HFFc6 (cell line): ENCODE data around the gene CATSPERZ. TPM values are rescaled to one million over a fixed set of nuclear protein-coding genes. Genes with fewer than 3 reads are reported as not detected.
"Not testable (repeated sequence)": the region's sequence is repeated elsewhere in the genome, so short reads cannot be mapped to it uniquely, and the experiment has no call there.

Experiments
- DNase-seq: peaks from one replicate; pipeline ENCODE4 v3.0.0-alpha.2; 2018
- H3K27ac Mint-ChIP-seq: 2 replicates; pipeline ENCODE4 v1.8.0; 2020; ENCODE audit warnings: mild to moderate bottlenecking, mixed read lengths
- H3K27me3 Mint-ChIP-seq: 2 replicates; pipeline ENCODE4 v1.8.0; 2021; ENCODE audit warnings: mild to moderate bottlenecking, moderate library complexity, mixed read lengths; ENCODE audit not compliant: insufficient read depth
- H3K36me3 Mint-ChIP-seq: 2 replicates; pipeline ENCODE4 v1.8.0; 2021; ENCODE audit warnings: low read depth, mixed read lengths
- H3K4me1 Mint-ChIP-seq: 2 replicates; pipeline ENCODE4 v1.8.0; 2020; ENCODE audit warnings: low read depth, mixed read lengths
- H3K4me3 Mint-ChIP-seq: 2 replicates; pipeline ENCODE4 v1.8.0; 2020; ENCODE audit warnings: mild to moderate bottlenecking, moderate library complexity, mixed read lengths
- H3K9me3 Mint-ChIP-seq: 2 replicates; pipeline ENCODE4 v1.8.0; 2020; ENCODE audit warnings: mild to moderate bottlenecking, mixed read lengths
- total RNA-seq, 6 experiments: library from RNA; stranded (reverse); fragmentation: NEBNext Ultra II Directional; extraction: Animal tissue kit (Norgen Biotek cat#: 25700); gene quantifications; 2 replicates in 1 of 6; 3 replicates in 5 of 6; pipeline ENCODE4 v1.2.3, GENCODE V29; 2021
- TF ChIP-seq, protein P1 (sequence below): fragments of 200-600 bp; sonication (generic); IDR thresholded peaks from 2 replicates; pipeline ENCODE4 v1.5.0; 2021; ENCODE audit warnings: antibody characterized with exemption, mild to moderate bottlenecking

The CATSPERZ gene
- total RNA-seq, 6 experiments from 2014 or later = 0.31 TPM; not detected in 5

DNA sequence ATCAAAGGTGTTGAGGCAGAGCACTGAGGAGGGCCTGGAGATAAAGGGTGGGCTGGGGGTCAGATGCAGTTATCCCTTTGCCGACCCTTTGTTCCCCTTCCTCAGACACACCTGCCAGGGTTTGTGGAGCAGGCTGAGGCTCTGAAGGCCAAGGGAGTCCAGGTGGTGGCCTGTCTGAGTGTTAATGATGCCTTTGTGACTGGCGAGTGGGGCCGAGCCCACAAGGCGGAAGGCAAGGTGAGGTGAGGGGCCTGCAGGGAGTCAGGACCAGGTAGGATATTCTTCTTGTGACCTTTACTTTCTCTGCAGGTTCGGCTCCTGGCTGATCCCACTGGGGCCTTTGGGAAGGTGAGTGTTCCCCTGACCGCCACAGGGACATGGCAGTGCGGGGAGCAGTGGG, 20.4 kb downstream of the CATSPERZ start:
- peaks cover 24% of the 10 kb centered on the region for H3K4me1 Mint-ChIP-seq
- TF ChIP-seq, protein P1, sequence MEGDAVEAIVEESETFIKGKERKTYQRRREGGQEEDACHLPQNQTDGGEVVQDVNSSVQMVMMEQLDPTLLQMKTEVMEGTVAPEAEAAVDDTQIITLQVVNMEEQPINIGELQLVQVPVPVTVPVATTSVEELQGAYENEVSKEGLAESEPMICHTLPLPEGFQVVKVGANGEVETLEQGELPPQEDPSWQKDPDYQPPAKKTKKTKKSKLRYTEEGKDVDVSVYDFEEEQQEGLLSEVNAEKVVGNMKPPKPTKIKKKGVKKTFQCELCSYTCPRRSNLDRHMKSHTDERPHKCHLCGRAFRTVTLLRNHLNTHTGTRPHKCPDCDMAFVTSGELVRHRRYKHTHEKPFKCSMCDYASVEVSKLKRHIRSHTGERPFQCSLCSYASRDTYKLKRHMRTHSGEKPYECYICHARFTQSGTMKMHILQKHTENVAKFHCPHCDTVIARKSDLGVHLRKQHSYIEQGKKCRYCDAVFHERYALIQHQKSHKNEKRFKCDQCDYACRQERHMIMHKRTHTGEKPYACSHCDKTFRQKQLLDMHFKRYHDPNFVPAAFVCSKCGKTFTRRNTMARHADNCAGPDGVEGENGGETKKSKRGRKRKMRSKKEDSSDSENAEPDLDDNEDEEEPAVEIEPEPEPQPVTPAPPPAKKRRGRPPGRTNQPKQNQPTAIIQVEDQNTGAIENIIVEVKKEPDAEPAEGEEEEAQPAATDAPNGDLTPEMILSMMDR = no peak
- no peak for DNase-seq
- peaks cover 3% of the 10 kb centered on the region for H3K27me3 Mint-ChIP-seq
- H3K27ac Mint-ChIP-seq = no peak overlapping the region
- no peak overlapping the region for H3K4me3 Mint-ChIP-seq
- H3K9me3 Mint-ChIP-seq = no peaks in the 10 kb centered on the region
- peaks cover 21% of the 10 kb centered on the region for H3K36me3 Mint-ChIP-seq

DNA sequence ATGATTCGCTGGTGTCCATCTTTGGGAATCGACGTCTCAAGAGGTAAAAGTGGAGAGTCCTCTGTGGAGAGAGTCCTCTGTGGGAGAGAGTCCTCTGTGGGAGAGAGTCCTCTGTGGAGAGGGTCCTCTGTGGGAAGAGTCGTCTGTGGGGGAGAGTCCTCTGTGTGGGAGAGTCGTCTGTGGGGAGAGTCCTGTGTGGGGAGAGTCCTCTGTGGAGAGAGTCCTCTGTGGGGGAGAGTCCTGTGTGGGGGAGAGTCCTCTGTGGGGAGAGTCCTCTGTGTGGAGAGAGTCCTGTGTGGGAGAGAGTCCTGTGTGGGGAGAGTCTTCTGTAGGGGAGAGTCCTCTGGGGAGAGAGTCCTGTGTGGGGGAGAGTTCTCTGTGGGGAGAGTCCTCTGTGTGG, 20.9 kb downstream of the CATSPERZ start:
- H3K36me3 Mint-ChIP-seq = peaks cover 21% of the 10 kb centered on the region
- no peak overlapping the region for H3K4me3 Mint-ChIP-seq
- DNase-seq = no peak
- no peaks in the 10 kb centered on the region for H3K9me3 Mint-ChIP-seq
- H3K27me3 Mint-ChIP-seq = peaks cover 3% of the 10 kb centered on the region
- TF ChIP-seq, protein P1 = no peak
- peak overlapping the region; percentile 40; the same call in 1 of the 2 replicates for H3K27ac Mint-ChIP-seq
- peaks cover 24% of the 10 kb centered on the region for H3K4me1 Mint-ChIP-seq

DNA sequence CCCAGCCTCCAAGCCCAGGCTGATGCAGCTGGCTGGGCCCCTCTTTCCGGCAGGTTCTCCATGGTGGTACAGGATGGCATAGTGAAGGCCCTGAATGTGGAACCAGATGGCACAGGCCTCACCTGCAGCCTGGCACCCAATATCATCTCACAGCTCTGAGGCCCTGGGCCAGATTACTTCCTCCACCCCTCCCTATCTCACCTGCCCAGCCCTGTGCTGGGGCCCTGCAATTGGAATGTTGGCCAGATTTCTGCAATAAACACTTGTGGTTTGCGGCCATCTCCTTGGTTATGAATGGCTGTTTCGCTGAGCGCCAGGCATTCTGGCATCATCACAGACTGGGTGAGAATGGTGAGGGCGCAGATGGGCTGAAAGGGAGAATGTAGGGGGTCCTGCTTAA, 21.4 kb downstream of the CATSPERZ start:
- Mint-ChIP-seq H3K9me3 (no peaks in the 10 kb centered on the region), H3K36me3 (peaks cover 18% of the 10 kb centered on the region), H3K4me1 (peaks cover 20% of the 10 kb centered on the region), H3K27me3 (peaks cover 3% of the 10 kb centered on the region), H3K4me3 (no peak overlapping the region), H3K27ac (no peak overlapping the region)
- TF ChIP-seq, protein P1 = no peak
- no peak for DNase-seq

- Mint-ChIP-seq H3K27me3 (peaks cover 3% of the 10 kb centered on the region), H3K36me3 (peaks cover 12% of the 10 kb centered on the region), H3K9me3 (no peaks in the 10 kb centered on the region; the same call in 1 of the 2 replicates), H3K4me3 (no peak overlapping the region), H3K4me1 (peaks cover 15% of the 10 kb centered on the region), H3K27ac (no peak overlapping the region)
- DNase-seq = no peak
- TF ChIP-seq, protein P1 = no peak
These were observed 22.7 kb downstream of the CATSPERZ start for GRCh38 chr11:64322925-64323260.

DNA sequence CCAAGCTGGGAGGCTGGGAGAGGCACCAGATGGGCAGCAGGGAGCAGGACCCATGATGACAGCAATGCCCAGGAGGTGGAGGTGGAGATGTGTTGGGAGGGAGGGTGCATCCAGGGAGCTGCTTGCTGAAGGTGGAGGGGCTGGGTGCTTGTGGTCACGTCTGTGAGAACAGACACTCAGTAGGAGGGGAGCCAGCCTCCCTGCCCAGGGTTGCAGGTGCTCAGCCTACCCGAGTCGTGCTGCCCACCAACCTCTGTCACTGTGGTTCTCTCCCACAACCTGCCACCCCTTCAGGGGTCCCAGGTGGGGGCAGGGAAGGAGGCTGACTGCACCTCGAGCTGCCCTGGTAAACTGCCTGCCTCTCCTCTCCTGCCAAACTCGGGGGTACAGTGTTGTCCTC, 23.2 kb downstream of the CATSPERZ start:
- no peaks in the 10 kb centered on the region; the same call in 1 of the 2 replicates for H3K9me3 Mint-ChIP-seq
- peaks cover 4% of the 10 kb centered on the region for H3K27me3 Mint-ChIP-seq
- peaks cover 15% of the 10 kb centered on the region for H3K4me1 Mint-ChIP-seq
- TF ChIP-seq, protein P1 = no peak
- DNase-seq = no peak
- H3K27ac Mint-ChIP-seq = no peak overlapping the region
- H3K4me3 Mint-ChIP-seq = no peak overlapping the region
- peaks cover 12% of the 10 kb centered on the region for H3K36me3 Mint-ChIP-seq

DNA sequence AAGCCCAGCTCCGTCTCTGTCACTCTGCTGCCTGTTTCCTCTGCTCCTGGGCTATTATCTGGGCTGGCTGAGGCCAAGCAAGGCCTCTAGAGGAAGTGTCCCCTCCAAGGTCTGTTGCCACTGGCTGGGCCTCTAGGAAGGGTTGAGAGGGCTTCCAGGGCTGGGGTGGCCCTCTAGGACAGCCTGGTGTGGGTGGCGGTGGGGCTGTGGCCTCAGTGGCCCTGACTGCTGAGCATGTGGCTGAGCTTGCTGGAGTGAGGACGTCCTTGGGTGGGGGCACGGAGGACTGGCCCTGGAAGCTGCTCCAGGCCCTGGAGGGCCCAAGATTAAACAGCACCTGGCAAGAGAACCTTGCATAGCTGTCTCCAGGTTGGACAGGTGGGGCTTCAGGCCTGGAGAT, 23.8 kb downstream of the CATSPERZ start:
- not testable (repeated sequence) for H3K4me3 Mint-ChIP-seq, H3K27me3 Mint-ChIP-seq, DNase-seq, H3K9me3 Mint-ChIP-seq, H3K27ac Mint-ChIP-seq
- H3K36me3 Mint-ChIP-seq = peaks cover 12% of the 10 kb centered on the region
- peaks cover 12% of the 10 kb centered on the region for H3K4me1 Mint-ChIP-seq
